Right lobe of liver (tissue), 4 donors: ENCODE results near the gene IRF1.

Experiments used
- CTCF ChIP-seq, 4 donors: fragments of 200-600 bp in 3 of 4; fragments of 450-650 bp in 1 of 4; IDR thresholded peaks; one replicate each; pipeline versions ENCODE4 v1.5.1 to v1.8.0; 2016 to 2022; ENCODE audit warnings: antibody characterized with exemption in 4 of 4, mild to moderate bottlenecking in 2 of 4
- POLR2A ChIP-seq: fragments of 450-650 bp; IDR thresholded peaks from one replicate; pipeline ENCODE4 v1.6.1; 2017; ENCODE audit warnings: antibody characterized with exemption, mild to moderate bottlenecking
- donor health status: DM: no; HTN: no; CAD: no.
- donor health status: DM: no; HTN: no; CAD: no.
- donor health status: DM: no; HTN: yes; CAD: no.

DNA sequence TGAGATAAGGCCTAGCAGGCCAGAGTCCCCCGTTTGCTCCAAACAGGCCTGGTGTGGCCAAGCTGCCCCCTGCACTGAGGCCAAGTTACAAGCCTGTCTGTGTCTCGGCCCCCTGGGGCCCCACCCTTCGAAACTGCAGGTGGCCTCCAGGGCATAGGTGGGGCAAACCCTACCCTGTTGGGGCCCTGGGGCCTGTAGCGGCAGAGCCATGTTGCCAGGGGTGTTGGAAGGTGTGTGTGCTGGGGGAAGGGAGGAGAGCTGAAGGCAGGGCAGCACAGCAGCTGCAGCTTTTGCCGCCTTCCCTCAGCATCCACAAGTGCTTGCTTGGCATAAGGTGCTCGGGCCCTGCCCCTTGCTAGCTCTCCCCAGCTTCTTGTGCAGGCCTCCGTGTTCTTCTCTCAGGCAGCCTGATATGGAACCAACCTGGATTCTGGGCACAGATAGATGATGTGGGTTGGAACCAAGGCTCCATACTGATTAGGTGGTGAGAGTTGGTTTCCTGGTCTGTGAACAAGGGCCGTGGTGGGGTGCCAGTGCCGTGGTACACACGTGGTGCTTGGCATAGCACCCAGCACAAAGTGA is 12.7 kb downstream of the IRF1 start:
- TF ChIP-seq CTCF (IDR thresholded peaks at IDR 0.05), result no peak
- no peak for TF ChIP-seq POLR2A
